ENCODE measurements around the gene ARHGAP31. TPM values are rescaled to one million over a fixed set of nuclear protein-coding genes. Genes with fewer than 3 reads are reported as not detected.
A peak's percentile ranks its signal among the peaks of the same experiment; 100 is the strongest.
"Not testable (repeated sequence)": the region's sequence is repeated elsewhere in the genome, so short reads cannot be mapped to it uniquely, and the experiment has no call there.

The ARHGAP31 gene
- polyA plus RNA-seq = 9.0 TPM

- H3K4me1 Mint-ChIP-seq = peaks cover 49 to 56% (median 51%) of the 10 kb centered on the region in 3 donors
- H3K27ac Mint-ChIP-seq = peak within 1 kb of the TSS; percentile 98 to 99 (median 98)
- H3K9me3 Mint-ChIP-seq = no peaks in the 10 kb centered on the region
- no peaks in the 10 kb centered on the region for H3K27me3 Mint-ChIP-seq
- peaks cover 3% of the 10 kb centered on the region for H3K36me3 Mint-ChIP-seq
- peak within 1 kb of the TSS; percentile 90 to 98 (median 98) for H3K4me3 Mint-ChIP-seq
Observed at GRCh38 chr3:119293871-119294695, at the start of gene ARHGAP31. Gene ARHGAP31, plus strand, starts transcription at chr3:119294383. Its CDS starts 522 bp downstream, at chr3:119294905.

- Mint-ChIP-seq H3K4me1 (peaks cover 2 to 5% (median 3%) of the 10 kb centered on the region in 3 donors), H3K27me3 (no peaks in the 10 kb centered on the region), H3K36me3 (peaks cover 3% of the 10 kb centered on the region), H3K9me3 (peaks cover 7 to 20% (median 18%) of the 10 kb centered on the region in 3 donors), H3K27ac (no peak overlapping the region), H3K4me3 (no peak overlapping the region)
Observed at GRCh38 chr3:119245778-119246177, 48.4 kb upstream of the ARHGAP31 start.

- H3K36me3 Mint-ChIP-seq = peaks cover 5% of the 10 kb centered on the region
- H3K4me3 Mint-ChIP-seq = no peak overlapping the region
- H3K4me1 Mint-ChIP-seq = peaks cover 19 to 22% (median 22%) of the 10 kb centered on the region in 3 donors
- peaks cover 0 to 7% (median 2%) of the 10 kb centered on the region in 3 donors for H3K9me3 Mint-ChIP-seq
- no peaks in the 10 kb centered on the region for H3K27me3 Mint-ChIP-seq
- H3K27ac Mint-ChIP-seq = no peak overlapping the region
Observed at GRCh38 chr3:119255214-119255613, 39.0 kb upstream of the ARHGAP31 start.

- peak overlapping the region in 2 of 3 donors; percentile 29 to 31 for H3K27ac Mint-ChIP-seq
- no peaks in the 10 kb centered on the region for H3K27me3 Mint-ChIP-seq
- no peaks in the 10 kb centered on the region for H3K9me3 Mint-ChIP-seq
- H3K4me3 Mint-ChIP-seq = no peak overlapping the region
- peaks cover 19 to 22% (median 22%) of the 10 kb centered on the region in 3 donors for H3K4me1 Mint-ChIP-seq
- peaks cover 5% of the 10 kb centered on the region for H3K36me3 Mint-ChIP-seq
Observed at GRCh38 chr3:119257111-119257510, 37.1 kb upstream of the ARHGAP31 start.

GRCh38 chr3:119257654-119258410, 36.4 kb upstream of the ARHGAP31 start:
- no peaks in the 10 kb centered on the region for H3K27me3 Mint-ChIP-seq
- peak overlapping the region in 2 of 3 donors; percentile 29 to 31 for H3K27ac Mint-ChIP-seq
- peaks cover 19 to 22% (median 22%) of the 10 kb centered on the region in 3 donors for H3K4me1 Mint-ChIP-seq
- peak overlapping the region in 3 of 4 donors; percentile 37 to 55 (median 54) for H3K4me3 Mint-ChIP-seq
- H3K36me3 Mint-ChIP-seq = peaks cover 4% of the 10 kb centered on the region
- H3K9me3 Mint-ChIP-seq = no peaks in the 10 kb centered on the region

GRCh38 chr3:119258915-119259314, 35.3 kb upstream of the ARHGAP31 start:
- Mint-ChIP-seq H3K4me3 (peak overlapping the region in 2 of 4 donors; percentile 41 to 77), H3K9me3 (no peaks in the 10 kb centered on the region), H3K27ac (peak overlapping the region in 1 of 3 donors; percentile 2), H3K27me3 (no peaks in the 10 kb centered on the region), H3K36me3 (no peaks in the 10 kb centered on the region), H3K4me1 (peaks cover 19 to 27% (median 25%) of the 10 kb centered on the region in 3 donors)

GRCh38 chr3:119259821-119260220, 34.4 kb upstream of the ARHGAP31 start:
- no peaks in the 10 kb centered on the region for H3K9me3 Mint-ChIP-seq
- no peak overlapping the region for H3K4me3 Mint-ChIP-seq
- no peaks in the 10 kb centered on the region for H3K36me3 Mint-ChIP-seq
- no peak overlapping the region for H3K27ac Mint-ChIP-seq
- H3K27me3 Mint-ChIP-seq = peaks cover 2% of the 10 kb centered on the region
- H3K4me1 Mint-ChIP-seq = peaks cover 19 to 28% (median 25%) of the 10 kb centered on the region in 3 donors

- Mint-ChIP-seq H3K9me3 (no peaks in the 10 kb centered on the region), H3K27ac (no peak overlapping the region), H3K36me3 (no peaks in the 10 kb centered on the region), H3K27me3 (peaks cover 2% of the 10 kb centered on the region), H3K4me3 (no peak overlapping the region), H3K4me1 (peaks cover 19 to 28% (median 25%) of the 10 kb centered on the region in 3 donors)
Observed at GRCh38 chr3:119261055-119261454, 33.1 kb upstream of the ARHGAP31 start.

- not testable (repeated sequence) for H3K36me3 Mint-ChIP-seq, H3K27ac Mint-ChIP-seq, H3K9me3 Mint-ChIP-seq, H3K4me1 Mint-ChIP-seq, H3K4me3 Mint-ChIP-seq, H3K27me3 Mint-ChIP-seq
Observed at GRCh38 chr3:119270212-119270611, 24.0 kb upstream of the ARHGAP31 start.

- Mint-ChIP-seq H3K4me1 (peaks cover 0 to 1% (median 0%) of the 10 kb centered on the region in 3 donors), H3K36me3 (peaks cover 3% of the 10 kb centered on the region), H3K4me3 (no peak overlapping the region), H3K9me3 (peaks cover 0 to 4% (median under 1%) of the 10 kb centered on the region in 3 donors), H3K27ac (no peak overlapping the region), H3K27me3 (no peaks in the 10 kb centered on the region)
Observed at GRCh38 chr3:119276680-119277079, 17.5 kb upstream of the ARHGAP31 start.

- Mint-ChIP-seq H3K9me3 (peaks cover 2 to 23% (median 16%) of the 10 kb centered on the region in 3 donors), H3K36me3 (peaks cover 9% of the 10 kb centered on the region), H3K4me1 (peaks cover 0 to 1% (median 0%) of the 10 kb centered on the region in 3 donors), H3K27ac (no peak overlapping the region), H3K4me3 (no peak overlapping the region), H3K27me3 (no peaks in the 10 kb centered on the region)
Observed at GRCh38 chr3:119279101-119279554, 15.1 kb upstream of the ARHGAP31 start.

- Mint-ChIP-seq H3K9me3 (peaks cover 2 to 23% (median 16%) of the 10 kb centered on the region in 3 donors), H3K36me3 (peaks cover 9% of the 10 kb centered on the region), H3K4me1 (peaks cover 0 to 1% (median 0%) of the 10 kb centered on the region in 3 donors), H3K27me3 (no peaks in the 10 kb centered on the region), H3K27ac (no peak overlapping the region), H3K4me3 (no peak overlapping the region)
Observed at GRCh38 chr3:119279584-119280243, 14.5 kb upstream of the ARHGAP31 start.

- peak overlapping the region in 3 of 4 donors; percentile 12 to 69 (median 40) for H3K4me3 Mint-ChIP-seq
- H3K27me3 Mint-ChIP-seq = no peaks in the 10 kb centered on the region
Observed at GRCh38 chr3:119288669-119289403, 5.3 kb upstream of the ARHGAP31 start.

GRCh38 chr3:119289404-119289770, 4.8 kb upstream of the ARHGAP31 start:
- Mint-ChIP-seq H3K27me3 (no peaks in the 10 kb centered on the region), H3K4me3 (peak overlapping the region in 2 of 4 donors; percentile 40 to 69), H3K36me3 (peaks cover 2% of the 10 kb centered on the region), H3K27ac (no peak overlapping the region), H3K9me3 (peaks cover 1 to 17% (median 12%) of the 10 kb centered on the region in 3 donors), H3K4me1 (peaks cover 18 to 24% (median 21%) of the 10 kb centered on the region in 3 donors)

More at GRCh38 chr3:119288669-119289403, 5.3 kb upstream of the ARHGAP31 start:
- Mint-ChIP-seq H3K9me3 (peaks cover 1 to 20% (median 12%) of the 10 kb centered on the region in 3 donors), H3K36me3 (peaks cover 2% of the 10 kb centered on the region), H3K27ac (peak overlapping the region in 1 of 3 donors; percentile 35), H3K4me1 (peaks cover 16 to 24% (median 21%) of the 10 kb centered on the region in 3 donors)

Measured in IgD-negative memory B cell (primary cell).